Measurements from ENCODE around the gene HHAT. TPM values are rescaled to one million over a fixed set of nuclear protein-coding genes. Genes with fewer than 3 reads are reported as not detected.

HHAT gene
- total RNA-seq, 2 donors from 2014 or later, result 7.5 to 9.2 TPM

- no peak overlapping the region for H3K27ac Mint-ChIP-seq
- no peaks in the 10 kb centered on the region for H3K36me3 Mint-ChIP-seq (ENCODE audit: low read depth)
- no peaks in the 10 kb centered on the region for H3K9me3 ChIP-seq (ENCODE audit: control insufficient read depth, low read length, poor library complexity, severe bottlenecking)
- peaks cover 49% of the 10 kb centered on the region for H3K27me3 Mint-ChIP-seq
- H3K4me3 Mint-ChIP-seq, result no peak overlapping the region
- ATAC-seq (no peak), DNase-seq (no peak)
- H3K4me1 Mint-ChIP-seq, result no peaks in the 10 kb centered on the region
Observed at GRCh38 chr1:210300923-210301614, 27.6 kb upstream of the HHAT start.

- H3K9me3 ChIP-seq (ENCODE audit: control insufficient read depth, low read length, poor library complexity, severe bottlenecking), result no peaks in the 10 kb centered on the region
- DNase-seq (no peak), ATAC-seq (no peak)
- H3K4me1 Mint-ChIP-seq, result no peaks in the 10 kb centered on the region
- H3K36me3 Mint-ChIP-seq (ENCODE audit: low read depth), result no peaks in the 10 kb centered on the region
- no peak overlapping the region for H3K27ac Mint-ChIP-seq
- H3K4me3 Mint-ChIP-seq, result no peak overlapping the region
- peaks cover 49% of the 10 kb centered on the region for H3K27me3 Mint-ChIP-seq
Observed at GRCh38 chr1:210301615-210302000, 27.1 kb upstream of the HHAT start.

- Mint-ChIP-seq H3K4me3 (no peak overlapping the region), H3K36me3 (ENCODE audit: low read depth) (no peaks in the 10 kb centered on the region), H3K27ac (no peak overlapping the region), H3K4me1 (no peaks in the 10 kb centered on the region), H3K27me3 (peaks cover 52% of the 10 kb centered on the region)
- ATAC-seq (no peak), DNase-seq (no peak)
- no peaks in the 10 kb centered on the region for H3K9me3 ChIP-seq (ENCODE audit: control insufficient read depth, low read length, poor library complexity, severe bottlenecking)
Observed at GRCh38 chr1:210302501-210302900, 26.2 kb upstream of the HHAT start.

- Mint-ChIP-seq H3K27me3 (peaks cover 45% of the 10 kb centered on the region), H3K27ac (no peak overlapping the region)
Observed at GRCh38 chr1:210303391-210303790, 25.3 kb upstream of the HHAT start.

GRCh38 chr1:210310562-210311153 is 18.0 kb upstream of the HHAT start:
- Mint-ChIP-seq H3K36me3 (ENCODE audit: low read depth) (no peaks in the 10 kb centered on the region), H3K4me1 (peaks cover 10% of the 10 kb centered on the region), H3K4me3 (peak overlapping the region; percentile 90), H3K27ac (peak overlapping the region; percentile 24), H3K27me3 (peaks cover 20% of the 10 kb centered on the region)
- DNase-seq, result no peak
- no peaks in the 10 kb centered on the region for H3K9me3 ChIP-seq (ENCODE audit: control insufficient read depth, low read length, poor library complexity, severe bottlenecking)
- ATAC-seq, result peak; percentile 9

More at GRCh38 chr1:210303391-210303790, 25.3 kb upstream of the HHAT start:
- Mint-ChIP-seq H3K36me3 (ENCODE audit: low read depth) (no peaks in the 10 kb centered on the region), H3K4me3 (no peak overlapping the region), H3K4me1 (no peaks in the 10 kb centered on the region)
- DNase-seq, result no peak
- no peaks in the 10 kb centered on the region for H3K9me3 ChIP-seq (ENCODE audit: control insufficient read depth, low read length, poor library complexity, severe bottlenecking)
- no peak for ATAC-seq

GRCh38 chr1:210311726-210312493 is 16.8 kb upstream of the HHAT start:
- no peaks in the 10 kb centered on the region for H3K36me3 Mint-ChIP-seq (ENCODE audit: low read depth)
- ATAC-seq, result no peak
- DNase-seq, result no peak
- peaks cover 19% of the 10 kb centered on the region for H3K27me3 Mint-ChIP-seq
- peaks cover 10% of the 10 kb centered on the region for H3K4me1 Mint-ChIP-seq
- H3K27ac Mint-ChIP-seq, result peak overlapping the region; percentile 24
- peak overlapping the region; percentile 55 for H3K4me3 Mint-ChIP-seq
- H3K9me3 ChIP-seq (ENCODE audit: control insufficient read depth, low read length, poor library complexity, severe bottlenecking), result no peaks in the 10 kb centered on the region

GRCh38 chr1:210313046-210313595 is 15.6 kb upstream of the HHAT start:
- H3K27me3 Mint-ChIP-seq, result peaks cover 13% of the 10 kb centered on the region
- ATAC-seq, result no peak

GRCh38 chr1:210313921-210314320 is 14.8 kb upstream of the HHAT start:
- Mint-ChIP-seq H3K27me3 (peaks cover 17% of the 10 kb centered on the region), H3K4me3 (no peak overlapping the region)

More at GRCh38 chr1:210313046-210313595, 15.6 kb upstream of the HHAT start:
- Mint-ChIP-seq H3K27ac (no peak overlapping the region), H3K4me3 (no peak overlapping the region), H3K36me3 (ENCODE audit: low read depth) (no peaks in the 10 kb centered on the region), H3K4me1 (peaks cover 10% of the 10 kb centered on the region)
- no peaks in the 10 kb centered on the region for H3K9me3 ChIP-seq (ENCODE audit: control insufficient read depth, low read length, poor library complexity, severe bottlenecking)
- DNase-seq, result no peak

GRCh38 chr1:210315529-210315928 is 13.2 kb upstream of the HHAT start:
- peaks cover 10% of the 10 kb centered on the region for H3K4me1 Mint-ChIP-seq
- no peak for ATAC-seq
- no peaks in the 10 kb centered on the region for H3K9me3 ChIP-seq (ENCODE audit: control insufficient read depth, low read length, poor library complexity, severe bottlenecking)
- H3K27me3 Mint-ChIP-seq, result peaks cover 10% of the 10 kb centered on the region
- DNase-seq, result no peak
- no peak overlapping the region for H3K4me3 Mint-ChIP-seq
- no peaks in the 10 kb centered on the region for H3K36me3 Mint-ChIP-seq (ENCODE audit: low read depth)
- peak overlapping the region; percentile 43 for H3K27ac Mint-ChIP-seq

More at GRCh38 chr1:210313921-210314320, 14.8 kb upstream of the HHAT start:
- ATAC-seq, result no peak
- Mint-ChIP-seq H3K36me3 (ENCODE audit: low read depth) (no peaks in the 10 kb centered on the region), H3K4me1 (peaks cover 10% of the 10 kb centered on the region), H3K27ac (no peak overlapping the region)
- DNase-seq, result no peak
- H3K9me3 ChIP-seq (ENCODE audit: control insufficient read depth, low read length, poor library complexity, severe bottlenecking), result no peaks in the 10 kb centered on the region

- Mint-ChIP-seq H3K27ac (no peak overlapping the region), H3K4me1 (no peaks in the 10 kb centered on the region), H3K27me3 (peaks cover 16% of the 10 kb centered on the region), H3K36me3 (ENCODE audit: low read depth) (no peaks in the 10 kb centered on the region), H3K4me3 (no peak overlapping the region)
- DNase-seq, result no peak
- no peak for ATAC-seq
- H3K9me3 ChIP-seq (ENCODE audit: control insufficient read depth, low read length, poor library complexity, severe bottlenecking), result no peaks in the 10 kb centered on the region
Observed at GRCh38 chr1:210321131-210321530, 7.6 kb upstream of the HHAT start.

- ATAC-seq, result no peak
- no peaks in the 10 kb centered on the region for H3K36me3 Mint-ChIP-seq (ENCODE audit: low read depth)
- no peaks in the 10 kb centered on the region for H3K4me1 Mint-ChIP-seq
- peaks cover 16% of the 10 kb centered on the region for H3K27me3 Mint-ChIP-seq
- H3K9me3 ChIP-seq (ENCODE audit: control insufficient read depth, low read length, poor library complexity, severe bottlenecking), result no peaks in the 10 kb centered on the region
- DNase-seq, result no peak
- no peak overlapping the region for H3K4me3 Mint-ChIP-seq
- H3K27ac Mint-ChIP-seq, result no peak overlapping the region
Observed at GRCh38 chr1:210321552-210321951, 7.2 kb upstream of the HHAT start.

- no peak overlapping the region for H3K27ac Mint-ChIP-seq
- ATAC-seq (no peak), DNase-seq (no peak)
- H3K9me3 ChIP-seq (ENCODE audit: control insufficient read depth, low read length, poor library complexity, severe bottlenecking), result no peaks in the 10 kb centered on the region
- peaks cover 5% of the 10 kb centered on the region for H3K27me3 Mint-ChIP-seq
- H3K4me3 Mint-ChIP-seq, result no peak overlapping the region
- H3K36me3 Mint-ChIP-seq (ENCODE audit: low read depth), result no peaks in the 10 kb centered on the region
- H3K4me1 Mint-ChIP-seq, result peaks cover 5% of the 10 kb centered on the region
Observed at GRCh38 chr1:210323957-210324356, 4.7 kb upstream of the HHAT start.

GRCh38 chr1:210325026-210325670 is 3.6 kb upstream of the HHAT start:
- Mint-ChIP-seq H3K27me3 (peaks cover 5% of the 10 kb centered on the region), H3K36me3 (ENCODE audit: low read depth) (no peaks in the 10 kb centered on the region), H3K4me3 (no peak overlapping the region), H3K4me1 (peaks cover 15% of the 10 kb centered on the region), H3K27ac (no peak overlapping the region)
- DNase-seq (no peak), ATAC-seq (no peak)
- H3K9me3 ChIP-seq (ENCODE audit: control insufficient read depth, low read length, poor library complexity, severe bottlenecking), result no peaks in the 10 kb centered on the region
